ENCODE measurements around the gene NLN.

DNA sequence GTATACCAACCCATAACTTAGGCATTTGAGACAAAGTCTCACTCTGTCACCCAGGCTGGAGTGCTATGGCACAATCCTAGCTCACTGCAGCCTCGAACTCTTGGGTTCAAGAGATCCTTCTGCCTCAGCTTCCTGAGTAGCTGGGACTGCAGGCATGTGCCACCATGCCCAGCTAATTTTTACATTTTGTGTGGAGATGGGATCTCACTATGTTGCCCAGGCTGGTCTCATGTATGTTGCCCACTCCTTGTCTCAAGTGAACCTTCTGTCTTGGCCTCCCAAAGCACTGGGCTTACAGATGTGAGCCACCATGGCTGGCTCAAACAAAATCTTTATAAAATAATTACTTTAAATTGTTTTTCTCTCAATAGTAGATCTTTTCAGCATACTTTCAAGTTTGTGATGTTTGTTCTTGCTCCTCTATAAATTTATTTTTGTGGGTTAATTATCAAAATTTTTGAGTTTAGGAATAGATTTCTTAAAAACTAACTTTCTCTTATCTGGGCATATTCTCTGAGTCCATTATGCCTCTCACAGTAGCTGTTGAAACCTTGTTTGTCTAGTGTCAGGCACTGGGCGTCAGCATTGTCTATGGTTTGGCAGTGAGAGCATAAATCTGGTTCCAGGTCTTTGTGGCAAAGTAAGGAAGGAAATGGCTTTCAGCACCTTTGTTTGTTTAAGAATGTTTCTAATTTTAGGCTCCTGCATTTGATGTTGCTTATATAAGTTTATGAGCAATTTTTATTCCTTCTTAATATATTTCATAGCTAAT is 38.7 kb downstream of the NLN start:
- TF ChIP-seq CTCF (IDR thresholded peaks at IDR 0.05; ENCODE audit: low read length) (peak; percentile 64), EZH2 (optimal IDR thresholded peaks at IDR 0.05; ENCODE audit: low read depth, low read length) (no peak)
